Stimulated activated CD8-positive, alpha-beta memory T cell treated with anti-CD3 and anti-CD28 coated beads, Interleukin-15, amount 100 ng/mL, for 4 hours (primary cell): ENCODE data around the gene TEX264.

Experiments used
- DNase-seq, 2 donors: peaks; one replicate each; pipeline ENCODE4 v3.0.0-alpha.2; 2020; ENCODE audit warnings: low read depth in 2 of 2

The TEX264 gene

DNA sequence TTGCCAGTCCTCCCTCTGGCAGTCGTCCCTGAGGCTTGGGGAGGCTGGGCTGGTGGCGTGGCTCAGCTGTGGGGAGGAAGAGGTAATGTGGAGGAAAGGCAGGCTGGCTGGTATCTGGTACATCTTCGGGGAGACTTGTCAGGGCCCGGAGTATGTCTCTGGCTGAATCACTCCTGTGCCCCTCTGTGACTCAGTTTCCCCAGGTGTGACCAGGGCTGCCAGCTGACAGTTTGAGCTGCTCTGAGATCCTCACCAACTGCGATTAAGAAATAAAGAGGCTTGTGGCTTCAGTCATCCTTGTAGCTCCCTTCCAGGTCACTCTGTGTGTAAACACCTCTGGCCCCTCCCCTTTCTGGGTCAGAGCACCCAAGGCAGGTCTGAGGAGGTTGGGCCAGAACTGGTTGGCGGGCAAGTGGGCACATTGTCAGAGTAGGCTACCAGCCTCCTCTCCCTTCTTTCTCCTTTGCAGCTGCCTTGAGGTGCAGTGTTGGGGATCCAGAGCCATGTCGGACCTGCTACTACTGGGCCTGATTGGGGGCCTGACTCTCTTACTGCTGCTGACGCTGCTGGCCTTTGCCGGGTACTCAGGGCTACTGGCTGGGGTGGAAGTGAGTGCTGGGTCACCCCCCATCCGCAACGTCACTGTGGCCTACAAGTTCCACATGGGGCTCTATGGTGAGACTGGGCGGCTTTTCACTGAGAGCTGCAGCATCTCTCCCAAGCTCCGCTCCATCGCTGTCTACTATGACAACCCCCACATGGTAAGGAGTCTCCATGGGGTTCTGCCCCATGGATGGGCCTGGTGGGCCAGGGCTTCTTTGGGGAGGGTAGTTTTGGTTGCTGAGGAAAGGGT, 3.0 kb downstream of the TEX264 start:
- DNase-seq, result no peak

DNA sequence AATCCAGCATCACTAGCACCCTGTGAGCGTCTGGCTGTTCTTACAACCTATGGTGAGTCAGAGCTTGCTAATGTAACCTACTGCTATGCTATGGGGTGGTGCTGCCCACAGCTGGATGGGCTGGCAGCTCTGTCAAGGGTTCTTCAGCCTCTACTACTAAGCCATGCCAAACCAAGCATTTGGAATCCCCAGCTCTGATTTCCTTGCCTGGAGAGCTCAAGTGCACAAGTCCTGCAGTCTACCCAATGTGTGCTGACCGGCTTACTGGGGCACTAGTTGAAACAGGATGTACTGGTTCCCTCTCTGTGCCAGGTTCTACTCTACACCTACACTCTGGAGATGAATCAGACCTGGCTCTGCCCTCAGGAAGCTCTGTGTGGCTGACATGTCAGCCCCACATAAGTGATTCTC, 4.2 kb downstream of the TEX264 start:
- DNase-seq, result no peak

DNA sequence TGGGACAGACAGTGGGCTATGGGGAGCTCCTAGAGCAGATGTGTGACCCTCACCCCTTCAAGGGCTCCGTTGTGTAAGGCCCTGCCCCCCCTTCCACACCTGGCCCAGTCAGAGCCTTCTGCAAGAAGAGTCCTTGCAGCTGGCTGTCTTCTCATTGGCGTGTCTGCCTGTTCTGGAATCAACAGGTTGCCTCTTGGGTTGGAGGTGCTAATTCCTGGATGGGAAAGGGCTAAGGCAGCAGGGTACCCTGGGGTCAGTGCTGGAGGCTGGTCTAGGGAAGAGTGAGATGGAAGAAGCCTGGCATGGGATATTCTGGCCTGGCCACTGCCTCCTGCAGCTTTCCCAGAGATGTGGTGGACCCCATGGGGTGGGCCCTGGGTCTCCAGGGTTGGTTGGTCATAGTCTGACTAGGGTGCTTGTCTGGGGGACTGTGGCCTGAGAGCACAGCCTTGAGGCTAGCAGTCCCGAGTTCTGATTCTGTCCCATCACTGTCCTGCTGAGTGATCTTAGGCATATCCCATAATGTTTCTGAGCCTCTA, 5.1 kb downstream of the TEX264 start:
- no peak for DNase-seq

DNA sequence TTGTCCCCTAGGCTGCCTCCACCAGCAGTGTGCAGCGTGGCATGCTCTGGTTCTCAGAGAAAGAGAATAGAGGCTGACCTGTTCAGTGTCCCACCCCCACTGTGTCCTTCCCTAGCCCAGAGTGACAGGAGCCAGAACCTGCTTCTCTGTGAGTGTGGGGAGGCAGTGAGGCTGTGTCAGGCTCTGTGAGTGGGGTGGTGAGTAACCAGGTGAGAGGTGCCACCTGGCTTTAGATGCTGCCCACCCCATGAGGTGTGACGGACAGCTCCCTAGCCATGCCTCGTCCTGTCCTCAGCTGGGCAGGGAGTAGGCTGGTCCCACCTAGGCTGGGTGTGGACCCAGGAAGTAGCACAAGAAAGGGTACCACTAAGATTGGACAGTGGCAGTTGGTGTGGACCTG, 6.3 kb downstream of the TEX264 start:
- DNase-seq, result no peak

DNA sequence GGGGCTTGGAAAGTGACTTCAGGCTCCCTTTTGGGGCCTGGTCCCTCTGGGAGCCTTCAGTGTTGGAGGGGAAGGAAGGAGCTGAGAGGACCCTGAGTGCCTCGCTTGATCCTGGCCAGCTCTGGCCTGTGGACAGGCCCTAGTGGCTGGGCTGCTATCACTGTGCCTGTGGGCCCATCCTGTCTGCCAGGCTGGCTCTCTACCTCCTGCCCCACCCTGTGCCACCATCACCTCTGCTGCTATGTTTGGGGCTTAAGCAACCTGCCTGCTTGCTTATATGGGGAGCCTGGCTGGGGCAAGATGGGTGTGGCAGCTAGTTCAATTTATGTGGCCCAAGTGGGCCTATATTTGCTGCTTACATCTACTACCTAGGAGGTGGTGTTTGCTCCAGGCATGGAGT, 7.1 kb downstream of the TEX264 start:
- DNase-seq, result no peak

DNA sequence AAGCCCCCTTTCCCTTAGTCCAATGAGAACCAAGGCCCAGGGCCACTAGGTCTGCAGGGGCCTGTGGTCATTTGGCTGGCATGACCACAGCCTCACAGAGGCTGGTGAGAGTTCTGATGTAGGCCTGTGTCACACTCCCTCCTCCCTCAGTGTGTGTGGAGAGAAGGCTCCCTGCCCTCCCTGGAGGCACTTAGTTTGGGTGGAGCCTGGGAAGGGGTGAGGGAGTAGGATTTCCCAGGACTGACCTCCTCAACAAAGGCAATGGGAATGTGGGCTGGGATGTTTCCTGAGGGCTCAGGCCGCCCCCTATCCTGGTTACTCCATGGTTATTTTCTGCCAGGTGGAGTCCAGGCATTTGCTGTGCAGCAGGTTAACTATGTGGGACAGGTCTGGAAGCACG, 7.6 kb downstream of the TEX264 start:
- no peak for DNase-seq

DNA sequence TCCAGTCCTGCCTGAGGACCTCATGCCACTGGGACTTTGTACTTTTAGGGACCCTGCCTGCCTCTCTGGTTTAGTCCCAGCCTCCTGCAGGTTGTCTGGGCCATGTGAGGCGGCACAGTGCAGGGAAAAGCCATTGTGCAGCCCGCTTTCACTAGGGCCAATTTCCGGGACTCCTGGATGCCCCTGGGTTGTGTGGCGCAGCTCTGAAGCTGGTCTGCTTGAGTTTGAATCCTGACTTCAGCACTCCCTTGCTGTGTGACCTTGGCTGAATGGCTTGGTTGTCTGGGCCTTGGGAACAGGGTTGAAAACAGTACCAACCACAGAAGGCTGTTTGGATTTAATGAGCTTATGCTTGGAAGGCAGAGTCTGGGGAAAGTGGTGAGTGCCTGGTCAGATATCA, 8.3 kb downstream of the TEX264 start:
- no peak for DNase-seq

DNA sequence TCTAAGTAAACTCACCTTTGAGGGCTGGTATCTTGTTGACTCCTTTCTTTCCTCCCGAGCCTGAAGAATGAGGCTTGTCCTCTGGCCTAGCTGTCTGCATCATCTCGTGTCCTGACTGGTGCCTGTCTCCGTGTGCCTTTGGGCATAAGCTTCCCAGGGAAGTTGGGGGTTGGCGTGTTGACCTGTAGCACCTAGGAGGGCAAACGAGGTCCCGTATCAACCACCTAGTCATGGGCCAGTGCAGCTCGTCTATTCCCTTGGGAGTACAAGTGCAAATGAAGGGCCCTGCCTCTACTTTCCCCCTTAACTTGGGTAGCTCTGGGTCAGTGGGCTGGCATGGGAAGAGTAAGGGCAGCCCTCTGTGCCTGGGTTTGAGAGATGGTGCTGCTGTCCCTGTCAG, 8.7 kb downstream of the TEX264 start:
- no peak for DNase-seq

DNA sequence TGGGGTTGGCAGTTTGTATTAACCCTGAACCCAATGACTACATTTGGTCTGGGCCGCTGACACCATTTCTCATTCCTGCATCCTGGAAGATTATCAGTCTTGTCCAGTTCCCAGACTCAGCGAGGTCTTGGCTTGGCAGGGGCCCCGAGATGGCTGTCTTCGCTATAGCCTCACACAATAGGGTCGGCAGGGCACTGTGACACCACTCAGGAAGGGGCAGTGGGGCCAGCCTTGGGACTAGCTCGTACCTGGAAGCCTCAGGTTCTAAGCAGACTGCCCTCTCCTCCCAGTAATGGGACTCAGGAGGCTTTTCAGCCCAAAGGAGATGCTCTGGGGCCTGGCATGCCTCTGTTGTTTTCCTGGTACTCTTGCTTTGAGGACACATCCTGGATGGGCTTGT, 9.1 kb downstream of the TEX264 start:
- DNase-seq, result no peak

DNA sequence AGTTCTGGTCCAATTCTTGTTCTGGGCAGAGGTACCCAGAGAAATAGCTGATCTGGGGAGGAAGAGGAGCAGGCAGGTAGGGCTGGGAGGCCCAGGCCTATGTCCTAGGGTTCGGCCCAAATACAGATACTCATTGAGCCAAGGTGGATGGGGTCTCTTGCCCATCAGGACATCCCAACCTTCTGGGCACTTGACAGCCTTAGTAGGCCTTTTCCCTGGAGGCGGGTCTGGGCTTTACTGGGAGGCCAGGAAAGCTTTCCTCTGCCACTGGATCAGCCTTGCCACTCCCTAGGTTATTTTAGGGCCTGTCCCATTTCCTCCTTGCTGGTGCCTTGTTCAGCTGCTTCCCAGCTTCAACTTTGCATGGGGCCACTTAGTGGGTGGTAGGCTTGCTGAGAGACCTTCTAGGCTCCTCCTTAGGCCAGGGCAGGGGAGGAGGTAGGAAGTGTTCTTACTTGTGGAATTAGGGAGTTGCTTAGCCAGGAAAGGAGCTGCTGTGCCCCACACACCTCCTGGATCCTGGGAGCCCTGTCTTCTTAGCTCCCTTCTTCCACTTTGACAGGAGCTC, 9.7 kb downstream of the TEX264 start:
- no peak for DNase-seq

DNA sequence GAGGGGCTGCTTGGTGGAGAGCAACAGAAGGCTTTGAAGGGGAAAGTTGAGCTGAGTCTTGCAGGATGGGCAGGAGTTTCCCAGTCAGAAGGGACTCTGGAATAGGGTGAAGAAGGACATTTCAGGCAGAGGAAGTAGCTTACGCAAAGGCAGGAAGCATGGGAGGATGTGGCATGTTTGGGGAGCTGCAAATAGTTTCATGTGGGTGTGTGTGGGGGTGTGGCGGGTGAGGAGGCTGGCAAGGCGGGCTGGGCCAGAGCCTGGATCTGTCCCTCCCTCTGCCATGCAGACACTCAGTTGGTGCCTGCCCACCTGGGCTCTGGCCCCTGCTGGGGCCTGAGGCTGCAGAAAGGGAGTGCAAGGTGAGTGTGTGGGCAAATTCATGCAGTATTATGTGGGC, 10.4 kb downstream of the TEX264 start:
- DNase-seq, result peak; percentile 17 to 37

DNA sequence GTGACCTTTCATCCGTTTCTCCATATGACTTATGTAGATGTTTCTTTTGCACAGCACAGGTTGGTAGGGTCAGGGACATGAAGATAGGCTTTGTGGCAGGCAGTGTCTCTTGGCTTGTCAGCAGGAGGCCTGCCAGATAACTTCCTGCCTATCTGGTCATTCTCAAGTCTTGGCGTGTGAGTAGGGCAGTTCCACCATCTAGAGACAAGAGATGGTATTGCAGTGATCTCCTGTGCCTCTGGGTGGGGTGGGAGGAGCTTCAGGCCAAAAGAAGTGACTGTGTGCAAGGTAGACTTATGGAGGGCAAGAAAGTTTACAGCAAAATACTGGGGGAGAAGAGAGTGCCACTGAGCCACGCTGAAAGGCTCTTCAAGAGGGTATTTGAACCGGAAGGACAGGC, 11.0 kb downstream of the TEX264 start:
- DNase-seq, result peak; percentile 29 to 57

DNA sequence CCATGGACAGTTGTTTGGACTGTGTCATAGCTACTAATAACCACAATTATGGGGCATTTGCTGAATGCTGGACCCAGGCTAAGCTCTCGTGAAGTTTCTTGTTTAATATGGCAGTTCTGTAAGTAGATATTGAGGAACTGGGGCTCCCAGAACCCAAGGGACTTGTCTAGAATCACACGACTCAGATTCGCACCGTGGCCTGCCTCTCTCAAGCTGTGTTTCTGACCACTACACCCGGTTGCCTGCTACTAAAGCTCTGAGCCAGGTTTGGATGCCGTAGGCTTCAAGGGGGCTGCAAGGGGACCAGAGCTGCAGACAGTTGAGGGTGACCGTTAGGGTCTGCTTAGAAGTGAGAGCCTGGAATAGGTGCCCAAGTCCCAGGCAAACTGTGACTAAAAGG, 11.5 kb downstream of the TEX264 start:
- DNase-seq, result no peak

DNA sequence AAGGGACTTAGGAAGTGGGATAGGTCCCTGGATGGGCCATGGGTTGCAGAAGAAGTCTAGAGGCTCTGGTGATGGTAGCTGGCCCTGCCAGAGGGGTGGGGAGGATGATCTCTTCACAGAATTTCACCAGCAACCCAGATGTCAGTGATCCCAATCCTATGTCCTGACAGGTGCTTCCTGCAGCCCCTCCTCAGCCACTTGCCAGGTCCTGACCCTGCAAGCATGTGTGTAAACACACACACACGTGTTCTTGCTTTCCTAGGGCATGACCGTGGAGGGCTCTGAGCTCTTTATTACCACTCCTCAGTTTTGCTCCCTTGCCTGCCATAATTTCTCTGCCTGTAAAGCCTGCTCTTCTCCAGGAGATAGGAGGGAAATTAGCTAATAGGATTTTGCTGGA, 12.5 kb downstream of the TEX264 start:
- no peak for DNase-seq

DNA sequence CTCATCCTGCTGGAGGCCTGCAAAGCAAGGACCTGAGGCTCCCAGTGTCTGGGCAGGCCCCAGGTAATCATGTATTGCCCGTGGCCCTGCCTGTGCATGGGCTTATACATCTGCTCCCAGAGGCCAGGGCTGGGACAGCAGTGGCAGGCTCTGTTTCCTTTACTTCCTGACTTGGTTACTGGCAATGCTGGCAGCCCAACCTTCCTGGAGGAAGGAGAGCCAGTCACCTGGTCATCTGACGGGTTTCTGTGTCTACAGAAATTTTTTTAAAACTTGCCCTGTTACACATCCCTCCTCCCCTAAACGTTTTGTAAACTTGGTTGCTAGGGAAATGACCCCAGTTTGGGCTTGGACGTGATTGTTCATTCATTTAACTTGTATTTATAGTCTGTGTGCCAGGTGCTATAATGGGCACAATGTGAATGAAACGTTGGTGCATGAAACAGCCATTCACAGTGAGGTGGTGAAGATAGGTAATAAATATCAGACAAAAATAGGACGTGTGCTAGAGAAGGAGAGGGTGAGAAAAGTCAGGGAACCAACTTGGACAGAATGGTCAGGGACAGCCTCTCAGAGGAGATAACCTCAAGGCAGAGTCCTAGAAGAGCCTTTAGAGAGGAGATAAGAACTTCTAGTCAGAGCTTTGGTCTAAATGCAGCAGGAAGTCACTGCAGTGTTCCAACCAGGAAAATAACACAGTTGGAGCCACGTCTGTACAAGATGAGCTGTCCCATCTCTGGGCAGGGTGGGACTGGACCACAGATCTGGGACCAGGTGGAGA, 14.1 kb downstream of the TEX264 start:
- no peak for DNase-seq

DNA sequence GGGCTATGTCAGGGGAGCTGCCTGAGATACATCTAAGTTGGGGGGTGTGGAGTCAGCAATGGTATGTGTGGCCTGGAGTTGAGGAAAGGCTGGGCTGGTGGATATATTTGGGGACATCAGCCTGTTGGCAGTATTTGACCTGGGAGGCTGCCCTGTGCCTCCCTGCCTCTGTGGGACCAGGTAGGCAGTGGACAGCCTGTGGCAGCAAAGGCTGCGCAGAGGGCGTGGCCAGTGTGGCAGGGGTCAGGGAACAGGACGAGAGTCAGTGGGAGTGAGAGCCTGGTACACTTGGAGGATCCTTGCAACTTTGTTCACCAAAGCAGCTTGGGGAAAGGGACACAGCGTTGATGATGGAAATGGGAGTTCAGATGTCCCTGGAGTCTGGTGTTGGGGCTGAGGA, 15.0 kb downstream of the TEX264 start:
- no peak for DNase-seq

DNA sequence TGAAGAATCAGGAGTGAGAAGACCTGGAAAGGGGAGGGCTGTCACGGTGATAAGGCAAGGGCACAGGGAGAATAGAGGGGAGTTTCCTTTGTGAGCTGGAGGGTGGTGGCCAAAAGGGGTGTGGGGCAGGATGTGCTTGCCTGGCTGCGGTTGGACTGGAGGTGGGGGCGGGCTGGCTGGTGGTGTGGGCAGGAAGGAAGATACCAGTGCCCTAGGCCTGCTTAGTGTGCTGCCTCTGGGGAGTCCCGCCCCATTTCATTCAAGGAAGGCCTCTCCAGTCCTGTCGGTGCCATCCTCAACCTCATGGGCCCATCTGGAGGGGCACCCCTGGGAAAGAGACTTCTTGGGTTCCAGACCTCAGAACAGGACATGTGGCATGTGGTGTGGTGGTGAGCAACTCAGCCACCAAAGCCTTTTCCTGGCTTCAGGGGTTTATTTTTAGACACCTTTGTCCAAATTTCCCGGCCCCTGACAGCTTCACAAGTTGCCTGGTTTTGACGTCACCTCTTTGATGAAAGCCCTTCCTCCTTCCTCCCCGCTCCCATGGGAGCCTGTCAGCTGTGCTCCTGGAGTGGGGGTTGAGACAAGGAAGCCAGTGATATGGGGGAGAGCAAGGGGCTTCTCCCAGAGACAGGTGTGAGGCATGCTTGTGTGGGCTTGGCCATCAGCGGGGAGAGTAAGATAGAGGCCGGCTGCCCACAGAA, 15.6 kb downstream of the TEX264 start:
- DNase-seq, result peak; percentile 63 to 66

DNA sequence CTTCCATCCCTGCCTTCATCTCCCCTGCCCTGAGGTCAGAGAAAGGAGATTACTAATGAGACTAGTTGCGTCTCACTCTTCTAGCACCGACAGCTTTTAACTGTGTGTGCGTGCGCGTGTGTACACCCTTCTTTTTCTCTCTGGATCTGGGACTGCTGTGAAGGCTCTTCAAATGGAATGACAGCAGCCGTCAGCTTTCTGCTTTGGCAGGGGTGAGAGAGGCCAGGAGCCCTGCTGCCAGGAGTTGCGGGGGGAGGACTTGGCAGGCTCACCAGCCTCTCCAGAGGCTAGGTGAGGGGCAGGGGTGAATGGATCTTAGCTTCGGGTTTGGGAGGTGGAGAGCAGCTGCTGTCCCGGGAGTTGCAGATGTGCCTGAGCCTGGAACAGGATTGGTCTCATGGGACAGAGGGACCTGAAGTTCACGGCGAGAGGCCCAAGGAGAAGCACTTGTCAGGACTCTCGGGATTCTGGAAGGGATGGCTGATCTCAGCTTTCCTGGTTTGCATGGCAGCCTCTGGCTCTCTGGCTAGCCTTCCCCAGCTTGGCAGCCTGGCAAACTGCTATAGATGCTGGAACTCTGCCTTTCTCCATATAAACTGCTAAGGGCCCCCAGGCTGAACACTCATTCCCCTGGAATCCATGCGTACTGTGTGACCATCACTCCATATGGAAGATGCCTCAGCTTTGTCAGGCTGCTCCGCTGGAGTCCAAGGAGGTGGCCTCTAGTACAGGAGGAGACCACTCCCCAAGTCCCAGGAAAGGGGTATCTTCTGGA, 16.6 kb downstream of the TEX264 start:
- no peak for DNase-seq

DNA sequence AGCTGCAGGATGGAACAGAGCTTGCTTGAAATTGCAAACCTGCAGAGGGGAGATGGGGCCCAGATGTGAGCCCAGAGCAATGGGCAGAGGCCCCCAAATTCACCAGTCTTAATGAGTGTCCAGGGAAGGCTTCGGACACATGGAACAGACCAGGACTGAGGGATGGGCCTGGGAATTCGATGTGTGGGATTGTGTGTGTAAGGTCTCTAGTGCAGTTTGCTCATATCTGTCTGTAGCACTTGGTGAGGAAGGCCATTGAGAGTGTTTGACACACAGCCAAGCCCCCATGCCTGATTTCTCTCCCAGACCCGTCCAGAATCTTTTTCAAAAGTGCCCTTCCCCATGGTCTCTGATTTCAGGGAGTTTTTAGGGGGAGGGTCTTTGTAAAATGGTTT, 17.2 kb downstream of the TEX264 start:
- DNase-seq, result no peak

DNA sequence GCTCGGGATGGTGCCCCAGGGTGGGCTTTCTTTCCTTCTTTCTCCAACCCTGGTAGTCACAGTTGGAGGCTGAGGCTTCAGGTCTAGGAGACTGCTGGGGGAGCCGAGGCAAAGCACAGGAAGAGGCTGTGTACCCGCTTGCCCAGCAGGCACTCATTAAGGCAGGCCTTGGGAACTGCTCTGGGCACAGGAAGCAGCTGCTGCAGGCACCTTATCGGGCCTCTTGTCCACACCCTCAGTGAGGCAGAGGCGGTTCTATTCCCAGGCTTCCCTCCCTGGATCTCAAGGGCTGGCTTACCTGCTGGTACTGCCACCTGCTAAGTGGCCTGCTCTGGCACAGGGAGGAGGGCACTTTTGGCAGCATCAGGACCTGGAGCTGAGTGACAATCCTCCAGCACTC, 20.0 kb downstream of the TEX264 start:
- DNase-seq, result no peak

DNA sequence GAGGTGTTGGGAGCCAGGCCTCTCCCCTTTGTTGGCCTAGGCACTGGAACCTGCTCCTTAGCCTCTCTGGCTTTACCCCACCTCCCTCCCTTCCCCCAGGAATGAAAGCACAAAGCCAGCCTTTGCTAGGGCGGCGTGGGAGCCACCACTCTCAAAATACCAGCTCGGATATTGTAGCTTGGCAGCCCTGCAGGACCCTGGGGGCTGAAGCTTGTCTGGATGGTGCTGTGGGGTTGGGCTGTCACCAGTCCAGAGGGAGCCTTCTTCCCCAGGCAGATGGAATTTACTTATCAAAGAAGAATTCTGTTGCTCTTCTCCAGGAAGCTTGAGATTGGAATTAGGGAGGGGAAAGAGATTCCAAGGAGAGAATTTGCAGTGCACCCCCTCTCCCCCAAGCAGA, 20.9 kb downstream of the TEX264 start:
- no peak for DNase-seq
